A549 (cell line): ENCODE data around the gene GPR62. TPM values are rescaled to one million over a fixed set of nuclear protein-coding genes. Genes with fewer than 3 reads are reported as not detected.

Source experiments
- ATAC-seq, 2 experiments: fragments of 200-7000 bp in 1 of 2; fragments of >200 bp in 1 of 2; cut with Nextera tagmentation in 1 of 2; cut with Tn5 transposase in 1 of 2; 3 replicates each; pipeline versions ENCODE4 v1.8.0 to v1.9.1; 2018 to 2020; ENCODE audit warnings: mild to moderate bottlenecking in 1 of 2, moderate library complexity in 1 of 2
- CTCF ChIA-PET: fragments of 300-600 bp; sonication (Branson Sonifier 250); formaldehyde crosslinking; extraction: SDS; loops from one replicate; lab custom pipeline; 2021; ENCODE audit warnings: antibody characterized with exemption, inconsistent platforms; lab: Yijun Ruan, JAX
- POLR2A ChIA-PET: fragments of 350-600 bp; formaldehyde crosslinking; extraction: SDS; loops from one replicate; lab custom pipeline; 2021; ENCODE audit warnings: antibody characterized with exemption, inconsistent platforms; lab: Yijun Ruan, JAX
- DNase-seq, 2 experiments: peaks; one replicate each; pipeline versions ENCODE4 v3.0.0 to v3.0.0-alpha.2; 2011 to 2016; ENCODE audit warnings: low read depth in 1 of 2, low spot score in 1 of 2
- FAIRE-seq: peaks from 2 replicates; lab custom pipeline; 2011; peaks lifted over from hg19 to GRCh38; lab: Jason Lieb, UNC
- H3K27ac ChIP-seq, 2 experiments: fragments of >200 bp; sonication (Bioruptor Twin); formaldehyde crosslinking; 3 replicates each; pipeline ENCODE4 v1.5.1; 2016 to 2017
- H3K4me1 ChIP-seq: fragments of >200 bp; sonication (Bioruptor Twin); formaldehyde crosslinking; 3 replicates; pipeline ENCODE4 v1.6.1; 2016
- H3K4me2 ChIP-seq: fragments of >200 bp; sonication (Bioruptor Twin); formaldehyde crosslinking; 3 replicates; pipeline ENCODE4 v1.6.1; 2016
- H3K4me3 ChIP-seq: fragments of >200 bp; sonication (Bioruptor Twin); formaldehyde crosslinking; 3 replicates; pipeline ENCODE4 v1.5.1; 2016
- H3K9me3 ChIP-seq: fragments of >200 bp; sonication (Bioruptor Twin); formaldehyde crosslinking; 3 replicates; pipeline ENCODE4 v1.6.1; 2016
- BCL3 ChIP-seq: fragments of >200 bp; sonication (Bioruptor Twin); formaldehyde crosslinking; IDR thresholded peaks from 3 replicates; pipeline ENCODE4 v1.6.1; 2016
- CHD4 ChIP-seq: fragments of 200-600 bp; sonication (generic); IDR thresholded peaks from 2 replicates; pipeline ENCODE4 v1.6.1; 2016; ENCODE audit warnings: antibody characterized with exemption, mild to moderate bottlenecking, borderline replicate concordance
- CTCF ChIP-seq: fragments of >200 bp; sonication (Bioruptor Twin); formaldehyde crosslinking; IDR thresholded peaks from 3 replicates; pipeline ENCODE4 v1.5.1; 2016
- E2F6 ChIP-seq: IDR thresholded peaks from 2 replicates; pipeline ENCODE4 v1.6.1; 2012; ENCODE audit warnings: low read depth, borderline replicate concordance
- FOXS1 ChIP-seq: fragments of 250-450 bp; sonication (Bioruptor Pico); IDR thresholded peaks from 2 replicates; pipeline ENCODE4 v1.5.0; 2020; ENCODE audit warnings: mild to moderate bottlenecking, moderate library complexity
- HES2 ChIP-seq: fragments of >200 bp; sonication (Bioruptor Twin); formaldehyde crosslinking; IDR thresholded peaks from 2 replicates; pipeline ENCODE4 v1.6.1; 2016
- HOXA7 ChIP-seq: fragments of 250-450 bp; sonication (Bioruptor Pico); IDR thresholded peaks from 2 replicates; pipeline ENCODE4 v1.5.0; 2020; ENCODE audit warnings: mild to moderate bottlenecking, moderate library complexity
- JUN ChIP-seq, 2 experiments: fragments of >200 bp; sonication (Bioruptor Twin); formaldehyde crosslinking; IDR thresholded peaks; 2 replicates in 1 of 2; 3 replicates in 1 of 2; pipeline ENCODE4 v1.6.1; 2016 to 2017
- MAX ChIP-seq: IDR thresholded peaks from 2 replicates; pipeline ENCODE4 v1.6.1; 2012
- MYC ChIP-seq: IDR thresholded peaks from 2 replicates; pipeline ENCODE4 v1.6.1; 2012; ENCODE audit warnings: mild to moderate bottlenecking, inconsistent platforms, low read length, improper control_type of control experiment, borderline replicate concordance
- NPAS2 ChIP-seq: fragments of 250-450 bp; sonication (Bioruptor Pico); IDR thresholded peaks from 2 replicates; pipeline ENCODE4 v1.8.0; 2022; ENCODE audit warnings: mild to moderate bottlenecking, moderate library complexity, borderline replicate concordance
- POLR2A ChIP-seq: IDR thresholded peaks from 2 replicates; pipeline ENCODE4 v1.6.1; 2012; ENCODE audit warnings: mild to moderate bottlenecking, low read length
- RAD21 ChIP-seq, 2 experiments: fragments of >200 bp in 1 of 2; sonication (Bioruptor Twin) in 1 of 2; formaldehyde crosslinking in 1 of 2; IDR thresholded peaks in 1 of 2; conservative IDR thresholded peaks in 1 of 2; 2 replicates in 1 of 2; 3 replicates in 1 of 2; pipeline ENCODE4 v1.6.1; 2012 to 2018; ENCODE audit warnings: inconsistent platforms in 1 of 2
- RARB ChIP-seq: fragments of 250-450 bp; sonication (Bioruptor Pico); IDR thresholded peaks from 2 replicates; pipeline ENCODE4 v1.8.0; 2021; ENCODE audit warnings: mild to moderate bottlenecking, moderate library complexity
- SMC3 ChIP-seq: fragments of >200 bp; sonication (Bioruptor Twin); formaldehyde crosslinking; IDR thresholded peaks from 3 replicates; pipeline ENCODE4 v1.6.1; 2018; ENCODE audit warnings: inconsistent platforms
- USF2 ChIP-seq: fragments of 450-650 bp; IDR thresholded peaks from 2 replicates; pipeline ENCODE4 v1.6.1; 2014; ENCODE audit warnings: antibody characterized with exemption
- WGBS: methylation state at CpG from one replicate; pipeline ENCODE4 v1.1.6; 2017; ENCODE audit errors: missing lambda C conversion rate; 5-methylcytosine and 5-hydroxymethylcytosine counted together
- polyA plus RNA-seq, 4 experiments: library from polyadenylated mRNA; depleted of rRNA in 3 of 4; stranded (reverse); fragments of >200 nt; fragmentation: RNase III in 1 of 4; extraction: RNeasy Plus Mini Kit Qiagen cat#74134 plus additional on column Dnase treatment in 1 of 4; gene quantifications; 2 replicates in 3 of 4; 3 replicates in 1 of 4; pipeline ENCODE4 v1.2.3, GENCODE V29; 2011 to 2017

The GPR62 gene
- polyA plus RNA-seq, 2 of the 4 experiments (the other 2 are of a cell fraction) = 0.05 TPM; not detected in 1

- ATAC-seq = peak; percentile 90 to 95
- Histone ChIP-seq H3K4me3 (peak within 1 kb of the TSS; percentile 92), H3K27ac (peak within 1 kb of the TSS; percentile 97 to 100), H3K4me1 (peaks cover 21% of the 10 kb centered on the region), H3K9me3 (no peaks in the 10 kb centered on the region), H3K4me2 (peak within 1 kb of the TSS; percentile 100)
- DNase-seq = peak; percentile 97 to 99
- CTCF ChIA-PET = interaction anchor here (0.6 to 5.9 kb wide), 40 partner anchors 9 to 650 kb away, joined by 3 to 59 read pairs (median 4); partner anchors contain the start of genes ABHD14A, ABHD14B, ACY1 and DUSP7
- 3% methylated on average over 11 of the region's 67 CpGs for WGBS
- POLR2A ChIA-PET = interaction anchor here (0.8 to 2.8 kb wide), 7 partner anchors 27 to 54 kb away, joined by 3 to 28 read pairs (median 6); partner anchors contain the start of genes ABHD14A, ABHD14B and RPL29
- peak; percentile 35; the same call in 1 of the 2 replicates for TF ChIP-seq USF2
- TF ChIP-seq NPAS2 (CRISPR knock-in tag) = 0 out of 2 replicates have a peak, but pooled peaks have one; percentile 47
- peak; percentile 76 for TF ChIP-seq POLR2A
- peak in 1 of 2 experiments; percentile 29; a peak in 1 of 5 replicates for TF ChIP-seq JUN (IDR thresholded peaks at IDR 0.05)
- TF ChIP-seq FOXS1 = no peak
- peak; percentile 89 for TF ChIP-seq CTCF
- TF ChIP-seq SMC3 = peak; percentile 71
- TF ChIP-seq HES2 = no peak
- TF ChIP-seq MYC = 0 out of 2 replicates have a peak, but pooled peaks have one; percentile 57
- no peak for TF ChIP-seq CHD4
- 0 out of 2 replicates have a peak, but pooled peaks have one; percentile 38 for TF ChIP-seq E2F6
- no peak for TF ChIP-seq HOXA7 (CRISPR knock-in tag)
- TF ChIP-seq RAD21 (conservative IDR thresholded peaks at IDR 0.05 in 1 of 2, IDR thresholded peaks at IDR 0.05 in 1 of 2) = peak; percentile 80 to 91
- peak; percentile 90 for TF ChIP-seq MAX
- peak; percentile 44; the same call in 1 of the 3 replicates for TF ChIP-seq BCL3
- FAIRE-seq = peak; percentile 43
Measured at GRCh38 chr3:51941798-51942602, 13.2 kb upstream of the GPR62 start, which contains the start of the genes PARP3 and RRP9. TSS of gene PARP3 (plus strand) at chr3:51942363. CDS start at chr3:51943356, 993 bp downstream. TSS of gene RRP9 (minus strand) at chr3:51941904. CDS start at chr3:51941867, 37 bp downstream.

GRCh38 chr3:51942603-51943450, 12.4 kb upstream of the GPR62 start:
- Histone ChIP-seq H3K4me3 (peak overlapping the region; percentile 60), H3K9me3 (no peaks in the 10 kb centered on the region), H3K27ac (peak overlapping the region; percentile 97 to 100), H3K4me1 (peaks cover 21% of the 10 kb centered on the region), H3K4me2 (peak overlapping the region; percentile 100)
- TF ChIP-seq RARB (CRISPR knock-in tag) = no peak
- TF ChIP-seq POLR2A = peak; percentile 36
- ChIA-PET CTCF (interaction anchor here (0.7 to 5.9 kb wide), 21 partner anchors 8 to 649 kb away, joined by 3 to 59 read pairs (median 5); partner anchors contain the start of genes ABHD14A, ABHD14B, ACY1 and DUSP7), POLR2A (interaction anchor here (0.7 to 2.8 kb wide), 5 partner anchors 27 to 53 kb away, joined by 3 to 28 read pairs (median 6); partner anchors contain the start of genes ABHD14A, ABHD14B and RPL29)
- WGBS = 25% methylated on average over 8 of the region's 17 CpGs
- DNase-seq = peak; percentile 60 to 82
- ATAC-seq = peak; percentile 48 to 54
- FAIRE-seq = no peak
